Mucosa of stomach (tissue), 1 donor: ENCODE measurements around the gene BEST1.
A peak's percentile ranks its signal among the peaks of the same experiment; 100 is the strongest.

ENCODE experiments used
- H3K27me3 ChIP-seq: one replicate; pipeline ENCODE4 v1.7.0; 2013; ENCODE audit warnings: mild to moderate bottlenecking, low read length; ENCODE audit not compliant: control insufficient read depth, insufficient read depth
- H3K36me3 ChIP-seq: one replicate; pipeline ENCODE4 v1.7.0; 2013; ENCODE audit warnings: low read length; ENCODE audit not compliant: control insufficient read depth, insufficient read depth
- H3K4me1 ChIP-seq: one replicate; pipeline ENCODE4 v1.7.0; 2013; ENCODE audit warnings: mild to moderate bottlenecking, low read length; ENCODE audit not compliant: control insufficient read depth, insufficient read depth
- H3K4me3 ChIP-seq: one replicate; pipeline ENCODE4 v1.7.0; 2013; ENCODE audit warnings: low read length
- H3K9ac ChIP-seq: one replicate; pipeline ENCODE4 v1.7.0; 2013; ENCODE audit warnings: mild to moderate bottlenecking, low read length, moderate library complexity
- H3K9me3 ChIP-seq: one replicate; pipeline ENCODE4 v1.7.0; 2013; ENCODE audit warnings: mild to moderate bottlenecking, low read length, moderate library complexity; ENCODE audit not compliant: control insufficient read depth
- donor health status: Pancreatic carcinoma.

BEST1 gene

DNA sequence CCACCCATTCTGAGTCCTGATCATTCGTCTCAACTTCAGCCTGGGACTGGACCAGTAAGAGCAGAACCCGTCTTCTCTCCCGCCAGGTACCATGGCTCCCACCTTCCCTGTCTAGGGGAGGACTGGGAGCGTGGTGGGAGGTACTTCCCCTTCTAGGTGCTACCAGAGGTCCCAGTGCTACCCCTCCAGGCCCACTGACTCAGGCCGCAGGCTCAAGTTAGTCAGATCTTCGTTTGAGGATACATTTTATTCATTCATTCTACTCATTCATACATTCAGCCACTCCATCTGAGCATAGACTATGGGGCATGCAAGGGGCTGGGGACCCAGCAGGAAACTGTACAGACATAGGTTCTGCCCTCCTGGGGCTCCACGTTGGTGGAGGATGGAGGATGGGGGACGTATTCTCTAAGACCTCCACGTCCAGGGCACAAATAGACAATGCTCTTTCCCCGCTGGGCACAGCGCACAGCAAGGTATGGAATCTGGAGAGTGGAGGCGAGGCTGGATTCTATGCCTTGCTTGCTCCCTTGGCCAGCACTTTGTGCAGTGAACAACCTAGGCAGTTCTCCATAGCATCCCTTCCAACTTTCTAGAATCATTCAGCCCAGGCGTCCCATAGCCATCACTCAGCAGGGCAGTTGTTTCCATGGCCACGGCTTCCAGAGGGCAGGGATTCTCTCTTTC, 31.8 kb upstream of the BEST1 start:
- Histone ChIP-seq H3K36me3 (no peaks in the 10 kb centered on the region), H3K9ac (no peak overlapping the region), H3K9me3 (no peaks in the 10 kb centered on the region), H3K4me1 (peaks cover 11% of the 10 kb centered on the region), H3K4me3 (no peak overlapping the region), H3K27me3 (peaks cover 36% of the 10 kb centered on the region)

DNA sequence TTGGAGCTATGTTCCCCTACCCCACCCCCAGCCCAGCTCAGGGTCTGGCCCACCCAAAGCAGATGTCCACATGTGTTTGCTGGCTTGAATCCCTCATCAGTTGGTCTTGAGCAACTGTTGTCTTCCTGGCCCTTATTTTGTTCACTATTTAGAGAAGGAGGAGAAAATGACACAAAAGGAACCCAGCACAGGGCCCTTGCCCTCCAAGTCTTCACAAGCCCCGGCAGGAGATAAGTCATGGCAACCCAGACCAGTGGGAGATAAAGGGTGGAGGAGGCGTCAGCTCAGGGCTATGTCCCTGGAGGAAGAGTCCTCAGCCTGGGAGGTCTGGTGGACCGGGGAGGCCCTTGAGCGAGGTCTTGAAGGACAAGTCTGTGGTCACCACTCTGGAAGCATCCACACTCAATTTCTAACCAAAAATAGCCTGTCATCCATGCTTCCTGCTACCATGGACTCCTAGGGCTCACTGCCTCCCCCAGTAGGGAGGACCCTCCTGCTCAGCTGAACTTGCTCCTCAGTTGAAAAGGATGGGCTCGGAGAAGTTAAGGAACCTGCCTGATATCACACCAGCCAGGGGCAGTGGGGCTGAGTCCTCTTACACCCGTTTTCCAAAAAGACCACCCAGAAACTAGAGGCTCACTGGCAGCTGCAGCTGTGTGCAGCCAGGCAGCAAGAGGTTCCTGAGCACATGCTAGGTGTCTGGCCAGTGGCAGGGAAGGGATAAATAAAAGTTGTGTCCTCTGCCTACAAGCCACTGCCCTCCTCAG, 31.0 kb upstream of the BEST1 start:
- peaks cover 13% of the 10 kb centered on the region for H3K4me1 ChIP-seq
- H3K4me3 ChIP-seq = no peak overlapping the region
- H3K9ac ChIP-seq = no peak overlapping the region
- H3K27me3 ChIP-seq = peaks cover 36% of the 10 kb centered on the region
- H3K9me3 ChIP-seq = no peaks in the 10 kb centered on the region
- H3K36me3 ChIP-seq = no peaks in the 10 kb centered on the region

DNA sequence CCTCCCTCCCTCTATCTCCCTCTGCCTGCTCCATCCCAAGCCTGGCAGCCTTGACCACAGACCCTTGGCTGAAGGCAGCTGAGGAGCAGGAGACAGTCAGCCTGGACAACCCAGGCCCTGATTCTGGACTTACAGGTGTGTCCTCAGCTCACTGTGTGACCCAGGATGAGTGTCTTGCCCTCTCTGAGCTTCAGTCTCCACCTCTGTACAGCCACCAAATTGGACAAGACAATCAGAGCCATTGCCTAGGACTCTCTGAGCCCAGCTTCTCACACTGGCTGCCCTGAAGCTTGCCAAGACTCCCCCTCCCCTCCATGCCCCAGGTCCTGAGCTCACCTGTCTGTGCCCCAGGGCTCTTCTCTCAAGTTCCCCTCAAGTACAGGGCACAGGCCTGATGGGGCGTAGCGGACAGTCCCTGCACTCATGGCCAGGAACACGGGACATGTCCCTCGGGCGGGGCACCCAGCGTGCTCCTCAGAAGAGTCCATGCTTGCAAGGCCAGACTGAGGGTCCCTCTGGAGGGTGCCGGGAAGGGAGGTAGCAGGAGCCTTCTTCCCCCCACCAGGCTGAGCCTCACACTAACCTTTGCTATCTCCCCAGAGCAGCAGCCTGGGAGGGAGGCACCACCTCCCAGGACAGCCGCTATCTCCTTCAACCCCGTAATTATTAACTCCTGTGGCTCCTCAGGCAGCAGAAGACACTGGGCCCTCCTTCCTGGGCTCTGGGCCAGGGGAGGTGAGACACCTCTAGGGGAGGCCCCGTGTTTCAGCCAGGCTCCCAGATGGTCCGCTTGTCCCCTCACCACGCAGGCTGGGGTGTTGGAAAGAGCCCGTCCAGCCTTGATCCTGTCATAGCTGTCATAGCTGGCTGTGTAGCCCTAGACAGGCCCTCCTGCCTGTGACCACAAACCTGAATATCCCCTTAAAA, 30.2 kb upstream of the BEST1 start:
- Histone ChIP-seq H3K27me3 (peaks cover 36% of the 10 kb centered on the region), H3K4me1 (peaks cover 13% of the 10 kb centered on the region)

DNA sequence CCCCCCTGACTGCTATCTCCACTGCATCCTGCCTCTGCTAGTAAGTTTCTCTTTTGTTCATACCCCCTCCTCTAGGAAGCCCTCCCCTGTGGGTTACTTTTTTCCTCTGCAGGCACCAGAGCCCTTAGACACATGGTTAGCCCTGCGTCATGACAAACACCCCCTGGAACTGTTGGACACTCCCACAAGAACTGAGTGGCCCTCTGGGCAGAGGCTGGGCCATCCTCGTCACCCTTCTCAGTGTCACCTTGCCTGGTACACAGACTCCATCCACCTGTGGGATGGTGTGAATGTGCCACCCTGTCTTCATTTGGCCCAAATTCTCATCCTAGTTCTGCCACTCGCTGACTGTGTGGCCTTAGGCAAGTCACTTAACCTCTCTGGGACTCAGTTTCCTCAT, 28.7 kb upstream of the BEST1 start:
- peaks cover 33% of the 10 kb centered on the region for H3K27me3 ChIP-seq
- no peak overlapping the region for H3K9ac ChIP-seq
- no peak overlapping the region for H3K4me3 ChIP-seq
- no peaks in the 10 kb centered on the region for H3K36me3 ChIP-seq
- H3K4me1 ChIP-seq = peaks cover 13% of the 10 kb centered on the region
- no peaks in the 10 kb centered on the region for H3K9me3 ChIP-seq

More for the DNA sequence above, 30.2 kb upstream of the BEST1 start:
- no peaks in the 10 kb centered on the region for H3K36me3 ChIP-seq
- no peak overlapping the region for H3K4me3 ChIP-seq
- H3K9ac ChIP-seq = no peak overlapping the region
- no peaks in the 10 kb centered on the region for H3K9me3 ChIP-seq

DNA sequence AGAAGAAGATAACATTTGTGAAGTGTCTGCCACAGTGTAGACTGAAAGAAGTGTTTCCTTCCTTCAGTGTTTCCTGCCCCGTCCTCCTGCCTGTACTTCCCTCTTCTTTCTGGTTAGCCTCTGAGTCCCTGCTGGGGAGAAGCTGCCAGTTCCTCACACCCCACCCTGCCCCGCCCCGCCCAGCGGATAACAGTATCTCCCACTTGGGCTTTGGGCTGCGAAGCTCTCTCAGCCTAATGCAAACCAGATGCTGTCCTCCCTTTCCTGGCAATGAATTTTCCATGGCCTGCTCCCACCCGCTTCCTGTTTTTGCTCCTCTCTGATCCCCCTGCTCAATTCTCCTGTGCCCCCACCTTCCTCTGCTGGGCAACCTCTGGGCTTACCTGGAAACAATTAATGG, 27.6 kb upstream of the BEST1 start:
- H3K36me3 ChIP-seq = no peaks in the 10 kb centered on the region
- H3K4me3 ChIP-seq = no peak overlapping the region
- no peak overlapping the region for H3K9ac ChIP-seq
- H3K27me3 ChIP-seq = peaks cover 26% of the 10 kb centered on the region
- H3K4me1 ChIP-seq = peaks cover 13% of the 10 kb centered on the region
- no peaks in the 10 kb centered on the region for H3K9me3 ChIP-seq

DNA sequence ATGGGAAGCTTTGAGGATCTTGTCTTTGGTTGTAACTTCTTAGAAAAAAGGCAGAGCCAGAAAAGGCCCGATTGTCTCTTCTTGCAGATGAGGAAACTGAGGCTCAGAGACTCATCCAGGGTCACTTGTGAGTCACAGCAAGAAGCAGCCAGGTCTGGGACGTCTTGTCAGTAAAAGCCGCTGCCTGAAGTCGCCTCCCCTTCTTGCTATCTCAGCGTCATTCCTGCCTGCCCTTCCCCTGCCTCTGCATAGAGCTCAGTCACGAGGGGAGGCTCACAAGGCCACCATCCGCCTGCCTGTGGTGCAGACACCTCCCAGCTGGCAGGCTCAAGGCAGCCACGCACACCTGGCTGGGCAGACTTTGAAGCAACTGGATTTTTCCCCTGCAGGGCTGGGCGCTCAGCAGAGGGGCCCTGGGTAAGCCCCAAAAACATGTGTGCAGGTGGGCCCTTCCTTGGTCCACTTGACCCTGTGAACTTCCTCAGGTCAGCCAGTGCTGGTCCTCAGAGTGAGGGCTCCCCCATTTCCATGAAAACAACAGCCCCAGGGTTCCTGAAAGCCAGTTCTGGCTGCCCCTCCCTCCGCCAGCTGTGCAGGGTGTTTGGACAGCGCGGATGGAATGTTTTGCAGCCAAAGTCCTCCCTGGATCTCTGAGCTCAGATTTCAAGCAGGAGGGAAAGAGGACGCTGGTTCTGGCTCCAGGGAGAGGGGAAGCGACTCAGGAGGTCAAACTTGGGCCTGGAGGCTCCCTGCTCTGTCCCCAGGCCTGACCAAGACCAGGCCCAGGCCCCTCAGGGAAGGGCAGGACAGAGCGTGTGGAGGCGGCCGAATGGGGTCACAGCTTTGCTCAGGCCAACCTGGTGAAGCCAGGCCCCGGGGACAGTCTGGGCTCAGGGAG, 26.7 kb upstream of the BEST1 start:
- H3K27me3 ChIP-seq = peaks cover 18% of the 10 kb centered on the region

DNA sequence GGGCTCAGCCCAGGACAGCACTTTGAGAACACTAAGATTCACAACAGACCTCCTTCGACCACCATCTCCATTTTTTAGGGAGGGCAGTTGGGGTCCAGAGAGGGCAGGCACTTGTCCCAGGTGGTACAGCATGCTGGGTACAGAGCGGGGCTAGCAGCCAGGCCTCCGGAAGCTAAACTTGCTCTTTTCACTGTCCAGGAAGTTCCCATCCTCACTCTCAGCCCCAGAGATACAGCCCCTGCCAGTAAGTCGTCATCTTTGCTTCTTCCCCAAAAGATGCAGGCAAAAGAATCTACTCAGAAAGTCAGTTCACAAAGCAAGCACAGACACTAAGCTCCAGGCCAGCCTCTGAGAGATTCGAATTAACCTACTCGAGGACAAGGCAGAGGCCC, 26.1 kb upstream of the BEST1 start:
- peak overlapping the region; percentile 17 for H3K9ac ChIP-seq
- peaks cover 6% of the 10 kb centered on the region for H3K4me1 ChIP-seq
- H3K36me3 ChIP-seq = no peaks in the 10 kb centered on the region
- H3K9me3 ChIP-seq = no peaks in the 10 kb centered on the region
- no peak overlapping the region for H3K4me3 ChIP-seq
- peaks cover 13% of the 10 kb centered on the region for H3K27me3 ChIP-seq

More for the DNA sequence above, 26.7 kb upstream of the BEST1 start:
- Histone ChIP-seq H3K4me1 (peaks cover 6% of the 10 kb centered on the region), H3K36me3 (no peaks in the 10 kb centered on the region), H3K4me3 (no peak overlapping the region), H3K9ac (peak overlapping the region; percentile 17), H3K9me3 (no peaks in the 10 kb centered on the region)

DNA sequence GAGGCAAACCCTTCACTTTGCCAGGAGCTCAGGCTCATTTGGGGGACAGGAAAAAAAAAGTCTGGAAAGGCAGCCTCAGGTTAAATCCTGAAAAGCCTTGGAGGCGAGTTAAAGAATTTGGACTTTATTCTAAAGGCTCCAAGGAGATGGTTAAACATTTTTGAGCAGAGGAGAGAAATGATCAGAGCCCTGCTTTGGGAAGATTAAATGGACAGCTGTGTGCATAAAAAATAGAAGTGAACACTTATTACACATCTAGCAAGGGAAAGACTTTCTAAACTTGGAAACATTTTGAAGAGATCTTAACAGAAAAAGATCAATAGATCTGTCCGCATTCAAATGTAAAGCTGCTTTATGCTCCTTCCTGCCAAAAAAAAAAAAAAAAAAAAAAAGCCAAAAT, 24.4 kb upstream of the BEST1 start:
- H3K36me3 ChIP-seq = no peaks in the 10 kb centered on the region
- H3K9me3 ChIP-seq = no peaks in the 10 kb centered on the region
- H3K4me1 ChIP-seq = peaks cover 6% of the 10 kb centered on the region
- no peak overlapping the region for H3K4me3 ChIP-seq
- no peak overlapping the region for H3K9ac ChIP-seq
- no peaks in the 10 kb centered on the region for H3K27me3 ChIP-seq

DNA sequence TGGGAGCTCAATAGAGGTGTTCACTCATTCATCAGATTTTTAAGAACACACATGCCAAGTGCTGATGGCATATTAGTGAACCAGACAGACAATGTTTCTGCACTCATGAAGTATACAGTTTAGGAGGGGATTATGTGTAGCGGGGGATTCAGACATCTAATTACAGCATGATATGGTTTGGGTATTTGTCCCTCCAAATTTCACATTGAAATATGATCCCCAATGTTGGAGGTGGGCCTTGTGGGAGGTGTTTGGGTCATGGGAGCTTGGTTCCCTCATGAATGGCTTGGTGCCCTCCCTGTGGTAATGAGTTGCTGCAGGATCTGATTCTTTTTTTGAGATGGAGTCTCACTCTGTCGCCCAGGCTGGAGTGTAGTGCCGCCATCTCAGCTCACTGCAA, 23.9 kb upstream of the BEST1 start:
- no peaks in the 10 kb centered on the region for H3K9me3 ChIP-seq
- H3K9ac ChIP-seq = no peak overlapping the region
- H3K4me1 ChIP-seq = peaks cover 6% of the 10 kb centered on the region
- no peaks in the 10 kb centered on the region for H3K36me3 ChIP-seq
- H3K4me3 ChIP-seq = no peak overlapping the region
- H3K27me3 ChIP-seq = no peaks in the 10 kb centered on the region

DNA sequence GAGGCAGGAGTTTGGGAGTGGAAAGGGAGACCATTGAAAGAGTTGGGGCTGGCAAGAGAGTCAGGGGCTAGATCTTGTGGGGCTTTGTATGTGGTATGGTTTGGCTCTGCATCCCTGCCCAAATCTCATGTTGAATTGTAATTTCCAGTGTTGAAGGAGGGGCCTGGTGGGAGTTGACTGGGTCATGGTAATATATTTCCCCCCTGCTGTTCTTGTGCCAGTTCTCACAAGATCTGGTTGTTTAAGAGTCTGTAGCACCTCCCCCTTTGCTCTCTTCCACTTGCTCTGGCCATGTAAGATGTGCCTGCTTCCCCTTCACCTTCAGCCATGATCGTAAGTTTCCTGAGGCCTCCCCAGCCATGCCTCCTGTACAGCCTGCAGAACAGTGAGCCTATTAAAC, 22.6 kb upstream of the BEST1 start:
- no peak overlapping the region for H3K9ac ChIP-seq
- H3K27me3 ChIP-seq = no peaks in the 10 kb centered on the region
- no peaks in the 10 kb centered on the region for H3K36me3 ChIP-seq
- H3K4me3 ChIP-seq = no peak overlapping the region
- peaks cover 6% of the 10 kb centered on the region for H3K4me1 ChIP-seq
- no peaks in the 10 kb centered on the region for H3K9me3 ChIP-seq

DNA sequence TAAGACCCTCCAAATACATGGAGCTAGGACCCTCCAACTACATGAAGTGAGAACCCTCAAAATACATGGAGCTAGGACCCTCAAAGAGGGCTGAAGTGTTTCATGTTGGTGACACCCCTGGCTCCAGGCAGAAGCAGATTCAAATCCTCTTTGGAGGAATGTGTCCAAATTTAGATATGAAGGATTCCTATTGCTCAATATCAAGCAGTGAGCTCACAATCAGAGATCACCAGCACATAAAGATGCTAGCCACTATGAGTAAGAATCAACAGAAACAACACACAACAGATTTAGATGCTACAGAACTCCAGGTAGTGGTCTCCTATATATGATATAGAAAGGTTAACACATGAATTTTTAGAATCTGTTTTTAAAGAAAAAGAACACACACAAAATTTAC, 21.5 kb upstream of the BEST1 start:
- H3K9ac ChIP-seq = no peak overlapping the region
- H3K9me3 ChIP-seq = no peaks in the 10 kb centered on the region
- no peaks in the 10 kb centered on the region for H3K36me3 ChIP-seq
- no peak overlapping the region for H3K4me3 ChIP-seq
- no peaks in the 10 kb centered on the region for H3K4me1 ChIP-seq
- no peaks in the 10 kb centered on the region for H3K27me3 ChIP-seq
